Common myeloid progenitor, CD34-positive (primary cell): ENCODE measurements around the gene DDX54.

Experiments
- CTCF ChIA-PET: fragments of 350-600 bp; sonication (Branson Sonifier 250); formaldehyde crosslinking; loops from one replicate; lab custom pipeline; 2021; ENCODE audit warnings: antibody characterized with exemption; lab: Charles Lee
- POLR2A ChIA-PET: fragments of 350-600 bp; sonication (Branson Sonifier 250); formaldehyde crosslinking; loops from one replicate; lab custom pipeline; 2021; ENCODE audit warnings: antibody characterized with exemption; lab: Charles Lee
- DNase-seq, 3 donors: peaks; one replicate each; pipeline versions ENCODE4 v3.0.0 to v3.0.0-alpha.2; 2013
- H3K27ac ChIP-seq, 2 experiments: 1 replicate in 1 of 2; 2 replicates in 1 of 2; pipeline ENCODE4 v1.7.0; 2013; ENCODE audit warnings: inconsistent platforms in 2 of 2, low read length in 2 of 2, mild to moderate bottlenecking in 2 of 2, low read depth in 1 of 2, moderate library complexity in 1 of 2; ENCODE audit not compliant: severe bottlenecking in 2 of 2, insufficient read depth in 1 of 2, poor library complexity in 1 of 2
- H3K27me3 ChIP-seq, 5 experiments: replicated peaks in 2 of 5; 1 replicate in 3 of 5; 2 replicates in 2 of 5; pipeline versions ENCODE4 v1.6.1 to v1.7.0; 2013; ENCODE audit warnings: low read length in 4 of 5, mild to moderate bottlenecking in 2 of 5, moderate library complexity in 2 of 5, inconsistent platforms in 1 of 5; ENCODE audit not compliant: insufficient read depth in 5 of 5, control insufficient read depth in 4 of 5
- H3K36me3 ChIP-seq, 4 experiments: 1 replicate in 2 of 4; 2 replicates in 2 of 4; pipeline versions ENCODE4 v1.6.1 to v1.7.0; 2013; ENCODE audit warnings: low read length in 3 of 4, control low read depth in 1 of 4, mild to moderate bottlenecking in 1 of 4; ENCODE audit not compliant: control insufficient read depth in 4 of 4, insufficient read depth in 4 of 4
- H3K4me1 ChIP-seq, 4 experiments: 1 replicate in 3 of 4; 2 replicates in 1 of 4; pipeline versions ENCODE4 v1.6.1 to v1.7.1; 2013; ENCODE audit warnings: low read length in 3 of 4, mild to moderate bottlenecking in 3 of 4, control low read depth in 1 of 4, inconsistent platforms in 1 of 4, moderate library complexity in 1 of 4; ENCODE audit not compliant: control insufficient read depth in 4 of 4, insufficient read depth in 4 of 4; ENCODE audit errors: control extremely low read depth in 1 of 4
- H3K4me3 ChIP-seq, 7 experiments: 1 replicate in 4 of 7; 2 replicates in 3 of 7; pipeline versions ENCODE4 v1.5.1 to v1.7.0; 2013; ENCODE audit warnings: mild to moderate bottlenecking in 7 of 7, low read length in 6 of 7, moderate library complexity in 6 of 7, inconsistent platforms in 2 of 7, low read depth in 2 of 7, control low read depth in 1 of 7; ENCODE audit not compliant: insufficient read depth in 4 of 7, control insufficient read depth in 1 of 7; ENCODE audit errors: extremely low read depth in 1 of 7
- H3K9me3 ChIP-seq, 5 experiments: 1 replicate in 4 of 5; 2 replicates in 1 of 5; pipeline versions ENCODE4 v1.6.1 to v1.7.1; 2013; ENCODE audit warnings: low read length in 4 of 5, mild to moderate bottlenecking in 2 of 5, inconsistent platforms in 1 of 5, low read depth in 1 of 5, moderate library complexity in 1 of 5; ENCODE audit not compliant: control insufficient read depth in 4 of 5, insufficient read depth in 2 of 5; ENCODE audit errors: control extremely low read depth in 1 of 5
- WGBS: methylation state at CpG from one replicate; pipeline ENCODE4 v1.1.5; 2013; ENCODE audit not compliant: insufficient coverage; 5-methylcytosine and 5-hydroxymethylcytosine counted together

The DDX54 gene

DNA sequence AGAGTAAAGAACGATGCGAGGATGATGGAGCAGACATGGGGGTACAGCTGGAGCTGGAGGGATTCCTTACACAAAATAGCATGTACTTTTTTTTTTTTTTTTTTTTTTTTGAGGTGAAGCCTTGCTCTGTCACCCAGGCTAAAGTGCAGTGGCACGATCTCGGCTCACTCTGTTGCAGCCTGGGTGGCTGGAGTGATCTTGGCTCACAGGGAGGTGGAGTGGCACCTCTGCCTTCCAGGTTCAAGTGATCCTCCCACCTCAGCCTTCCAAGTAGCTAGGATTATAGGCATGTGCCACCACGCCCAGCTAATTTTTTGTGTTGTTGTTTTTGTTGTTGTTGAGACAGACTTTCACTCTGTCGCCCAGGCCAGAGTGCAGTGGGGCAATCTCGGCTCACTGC, 44.6 kb downstream of the DDX54 start:
- peaks cover 3 to 35% (median 24%) of the 10 kb centered on the region in 4 experiments for H3K4me1 ChIP-seq
- no peak overlapping the region for H3K27ac ChIP-seq
- H3K27me3 ChIP-seq = no peaks in the 10 kb centered on the region
- CTCF ChIA-PET = interaction anchor here (1.2 to 11.0 kb wide), 2 partner anchors 10 to 11 kb away, joined by 3 to 149 read pairs; partner anchors contain the start of gene CFAP73
- no peak overlapping the region for H3K4me3 ChIP-seq
- POLR2A ChIA-PET = no interaction called here
- WGBS = 100% methylated on average over 2 of the region's 7 CpGs
- DNase-seq = no peak
- H3K36me3 ChIP-seq = no peaks in the 10 kb centered on the region
- no peaks in the 10 kb centered on the region for H3K9me3 ChIP-seq

GRCh38 chr12:113138826-113139225, 46.5 kb downstream of the DDX54 start:
- no peak for DNase-seq
- ChIA-PET CTCF (interaction anchor here (1.2 to 11.0 kb wide), 6 partner anchors 12 to 39 kb away, joined by 3 to 149 read pairs (median 4); partner anchors contain the start of gene CFAP73), POLR2A (no interaction called here)
- Histone ChIP-seq H3K27me3 (peaks cover 0 to 10% (median 2%) of the 10 kb centered on the region in 5 experiments), H3K27ac (no peak overlapping the region), H3K4me1 (peaks cover 3 to 48% (median 32%) of the 10 kb centered on the region in 4 experiments), H3K4me3 (no peak overlapping the region), H3K9me3 (no peaks in the 10 kb centered on the region), H3K36me3 (no peaks in the 10 kb centered on the region)
- 93% methylated on average over 3 of the region's 3 CpGs for WGBS

- Histone ChIP-seq H3K36me3 (no peaks in the 10 kb centered on the region), H3K27ac (no peak overlapping the region), H3K27me3 (peaks cover 0 to 10% (median 2%) of the 10 kb centered on the region in 5 experiments), H3K4me3 (no peak overlapping the region), H3K4me1 (peaks cover 3 to 44% (median 31%) of the 10 kb centered on the region in 4 experiments), H3K9me3 (no peaks in the 10 kb centered on the region)
- CTCF ChIA-PET = interaction anchor here (0.9 to 11.0 kb wide), 9 partner anchors 12 to 47 kb away, joined by 3 to 149 read pairs (median 4); partner anchors contain the start of gene CFAP73
- DNase-seq = no peak
- POLR2A ChIA-PET = no interaction called here
- WGBS = 83% methylated on average over 12 of the region's 12 CpGs
Measured at GRCh38 chr12:113137861-113138783, 47.2 kb downstream of the DDX54 start.

DNA sequence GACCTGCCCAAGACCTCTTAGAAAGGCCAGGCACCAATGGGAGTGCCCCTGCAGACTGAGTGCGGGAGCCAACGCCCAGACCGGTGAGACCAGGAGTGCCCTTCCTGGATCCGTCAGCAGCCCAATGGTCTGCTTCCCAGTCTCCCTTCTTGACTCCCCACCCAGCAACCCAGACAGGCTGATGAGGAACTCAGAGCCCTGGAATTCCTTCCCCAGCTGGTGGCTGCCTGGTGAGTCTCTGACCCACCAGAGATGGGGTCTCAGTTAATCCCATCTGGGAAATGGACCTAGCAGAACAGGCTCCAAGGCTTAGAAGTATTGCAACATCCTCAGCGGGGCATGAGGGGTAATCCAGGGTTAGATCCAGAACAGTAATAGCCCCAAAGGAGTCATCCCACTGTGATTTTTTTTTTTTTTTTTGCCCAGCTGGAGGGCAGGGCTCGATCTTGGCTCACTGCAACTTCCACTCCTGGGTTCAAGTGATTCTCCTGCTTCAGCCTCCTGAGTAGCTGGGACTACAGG, 48.2 kb downstream of the DDX54 start:
- no peak overlapping the region for H3K4me3 ChIP-seq
- no peaks in the 10 kb centered on the region for H3K36me3 ChIP-seq
- POLR2A ChIA-PET = no interaction called here
- CTCF ChIA-PET = interaction anchor here (0.9 to 11.0 kb wide), 8 partner anchors 13 to 144 kb away, joined by 3 to 149 read pairs (median 10); partner anchors contain the start of gene CFAP73
- no peaks in the 10 kb centered on the region for H3K9me3 ChIP-seq
- DNase-seq = no peak
- H3K4me1 ChIP-seq = peaks cover 3 to 34% (median 20%) of the 10 kb centered on the region in 4 experiments
- H3K27ac ChIP-seq = no peak overlapping the region
- 96% methylated on average over 6 of the region's 6 CpGs for WGBS
- H3K27me3 ChIP-seq = peaks cover 0 to 10% (median 2%) of the 10 kb centered on the region in 5 experiments

DNA sequence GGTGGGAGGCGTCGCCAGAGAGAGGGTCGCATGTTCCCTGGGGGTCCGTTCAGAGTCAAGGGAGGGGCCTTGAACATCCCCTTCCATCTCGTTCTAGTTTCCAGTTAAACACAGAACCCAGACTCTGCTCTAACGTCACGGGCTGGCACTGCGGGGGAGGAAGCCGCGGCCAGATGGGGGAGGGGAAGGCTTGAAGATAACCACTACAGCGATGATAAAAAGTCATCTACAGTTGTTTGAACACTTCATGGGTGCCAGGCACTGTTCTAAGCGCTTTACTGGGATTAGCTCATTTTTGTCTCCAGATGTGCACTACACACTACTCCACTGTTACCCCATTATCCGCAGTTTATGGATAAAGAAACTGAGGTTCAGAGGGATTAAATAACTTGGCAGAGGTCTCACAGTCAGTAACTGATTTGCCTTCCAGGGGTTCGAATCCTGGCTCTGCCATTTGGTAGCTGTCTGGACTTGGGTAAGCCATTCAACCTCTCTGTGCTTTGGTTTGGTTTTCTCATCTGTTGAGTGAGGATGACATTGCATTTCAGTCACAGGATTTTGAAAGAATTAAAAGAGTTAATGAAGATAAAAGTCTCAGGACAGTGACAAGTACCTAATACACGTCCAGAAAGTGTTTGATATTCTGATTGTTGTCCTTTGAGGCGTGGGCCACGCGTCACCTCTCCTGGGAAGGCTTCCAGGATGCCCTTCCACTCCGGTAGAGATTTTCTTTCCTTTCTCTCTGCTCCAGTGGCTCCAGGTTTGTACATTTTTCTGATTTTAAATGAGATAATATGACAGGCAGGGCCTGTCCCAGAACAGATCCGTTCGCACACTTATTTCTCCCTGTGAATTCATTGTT, 48.9 kb downstream of the DDX54 start:
- ChIA-PET CTCF (interaction anchor here (0.6 to 11.0 kb wide), 7 partner anchors 14 to 143 kb away, joined by 3 to 149 read pairs (median 14); partner anchors contain the start of gene CFAP73), POLR2A (no interaction called here)
- H3K9me3 ChIP-seq = no peaks in the 10 kb centered on the region
- no peaks in the 10 kb centered on the region for H3K36me3 ChIP-seq
- H3K4me1 ChIP-seq = peaks cover 3 to 27% (median 19%) of the 10 kb centered on the region in 4 experiments
- peak; percentile 57 to 85 (median 85) for DNase-seq
- H3K4me3 ChIP-seq = peak overlapping the region in 6 of 7 experiments; percentile 19 to 74 (median 50)
- H3K27me3 ChIP-seq = peaks cover 0 to 10% (median 2%) of the 10 kb centered on the region in 5 experiments
- 54% methylated on average over 17 of the region's 21 CpGs for WGBS
- H3K27ac ChIP-seq = no peak overlapping the region
